Astrocyte of the hippocampus (primary cell): ENCODE results near the gene TESK2.

ENCODE experiments used
- DNase-seq: peaks from one replicate; pipeline ENCODE4 v3.0.0; 2011; ENCODE audit warnings: low read depth, low spot score

Gene TESK2

GRCh38 chr1:45304311-45305081, 186.5 kb downstream of the TESK2 start:
- peak; percentile 14 for DNase-seq

GRCh38 chr1:45303520-45304310, 187.2 kb downstream of the TESK2 start:
- peak; percentile 99 for DNase-seq

- DNase-seq: no peak
These were observed 188.3 kb downstream of the TESK2 start for GRCh38 chr1:45302505-45303150.

- DNase-seq: no peak
These were observed 190.3 kb downstream of the TESK2 start for GRCh38 chr1:45300669-45300997.

- peak; percentile 80 for DNase-seq
These were observed 190.8 kb downstream of the TESK2 start for GRCh38 chr1:45299981-45300668.

- DNase-seq: no peak
These were observed 191.7 kb downstream of the TESK2 start for GRCh38 chr1:45299296-45299695.

GRCh38 chr1:45297666-45298356, 193.2 kb downstream of the TESK2 start:
- DNase-seq: peak; percentile 25
